Left ventricle myocardium inferior (tissue), 1 donor: ENCODE data around the gene VEGFB. TPM values are rescaled to one million over a fixed set of nuclear protein-coding genes. Genes with fewer than 3 reads are reported as not detected.

ENCODE experiments used
- DNase-seq: peaks from one replicate; pipeline ENCODE4 v3.0.0-alpha.2; 2020
- H3K27ac ChIP-seq: fragments of 200-600 bp; replicated peaks from 2 replicates; pipeline ENCODE4 v1.8.0; 2021
- H3K27me3 ChIP-seq: fragments of 200-600 bp; 2 replicates; pipeline ENCODE4 v1.8.0; 2021; ENCODE audit warnings: low read depth
- H3K36me3 ChIP-seq: fragments of 200-600 bp; 2 replicates; pipeline ENCODE4 v1.8.0; 2021
- H3K4me1 ChIP-seq: fragments of 200-600 bp; 2 replicates; pipeline ENCODE4 v1.8.0; 2021
- H3K4me3 ChIP-seq: fragments of 200-600 bp; 2 replicates; pipeline ENCODE4 v1.8.0; 2021; ENCODE audit warnings: mild to moderate bottlenecking, moderate library complexity
- H3K9me3 ChIP-seq: fragments of 200-600 bp; replicated peaks from 2 replicates; pipeline ENCODE4 v1.8.0; 2021
- intact Hi-C: fragments of 100-400 bp; cut with micrococcal nuclease; formaldehyde crosslinking; loops from one replicate; pipeline ENCODE4 v1.11.0; 2022
- total RNA-seq: library from RNA; stranded (reverse); fragmentation: NEBNext Ultra II Directional; extraction: Animal tissue kit (Norgen Biotek cat#: 25700); gene quantifications from one replicate; pipeline ENCODE4 v1.2.1, GENCODE V29; 2021
- TF ChIP-seq, protein P1 (sequence below): fragments of 200-600 bp; IDR thresholded peaks from 2 replicates; pipeline ENCODE4 v1.8.0; 2021; ENCODE audit warnings: antibody characterized with exemption, mild to moderate bottlenecking, borderline replicate concordance
- donor health status: DM: no; HTN: yes; CAD: no; lungs with severe emphysema.

Gene VEGFB
- total RNA-seq, 1 donor from 2014 or later, result 272 TPM

- DNase-seq, result no peak
- Histone ChIP-seq H3K27me3 (no peaks in the 10 kb centered on the region), H3K4me3 (no peak overlapping the region), H3K9me3 (no peaks in the 10 kb centered on the region), H3K4me1 (no peaks in the 10 kb centered on the region), H3K36me3 (no peaks in the 10 kb centered on the region), H3K27ac (no peak overlapping the region)
- TF ChIP-seq, protein P1, sequence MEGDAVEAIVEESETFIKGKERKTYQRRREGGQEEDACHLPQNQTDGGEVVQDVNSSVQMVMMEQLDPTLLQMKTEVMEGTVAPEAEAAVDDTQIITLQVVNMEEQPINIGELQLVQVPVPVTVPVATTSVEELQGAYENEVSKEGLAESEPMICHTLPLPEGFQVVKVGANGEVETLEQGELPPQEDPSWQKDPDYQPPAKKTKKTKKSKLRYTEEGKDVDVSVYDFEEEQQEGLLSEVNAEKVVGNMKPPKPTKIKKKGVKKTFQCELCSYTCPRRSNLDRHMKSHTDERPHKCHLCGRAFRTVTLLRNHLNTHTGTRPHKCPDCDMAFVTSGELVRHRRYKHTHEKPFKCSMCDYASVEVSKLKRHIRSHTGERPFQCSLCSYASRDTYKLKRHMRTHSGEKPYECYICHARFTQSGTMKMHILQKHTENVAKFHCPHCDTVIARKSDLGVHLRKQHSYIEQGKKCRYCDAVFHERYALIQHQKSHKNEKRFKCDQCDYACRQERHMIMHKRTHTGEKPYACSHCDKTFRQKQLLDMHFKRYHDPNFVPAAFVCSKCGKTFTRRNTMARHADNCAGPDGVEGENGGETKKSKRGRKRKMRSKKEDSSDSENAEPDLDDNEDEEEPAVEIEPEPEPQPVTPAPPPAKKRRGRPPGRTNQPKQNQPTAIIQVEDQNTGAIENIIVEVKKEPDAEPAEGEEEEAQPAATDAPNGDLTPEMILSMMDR, result no peak
- intact Hi-C loops, result no loop called here
These were observed 17.5 kb upstream of the VEGFB start for GRCh38 chr11:64216879-64217278.

GRCh38 chr11:64218628-64219353 is 15.6 kb upstream of the VEGFB start:
- no peak overlapping the region for H3K4me3 ChIP-seq
- TF ChIP-seq, protein P1, result no peak
- intact Hi-C loops, result no loop called here
- peaks cover 6% of the 10 kb centered on the region for H3K36me3 ChIP-seq
- peaks cover 7% of the 10 kb centered on the region for H3K4me1 ChIP-seq
- DNase-seq, result no peak
- no peaks in the 10 kb centered on the region for H3K27me3 ChIP-seq
- no peak overlapping the region for H3K27ac ChIP-seq
- no peaks in the 10 kb centered on the region for H3K9me3 ChIP-seq

- TF ChIP-seq, protein P1, result no peak
- no peaks in the 10 kb centered on the region for H3K9me3 ChIP-seq
- no peak overlapping the region for H3K27ac ChIP-seq
- intact Hi-C loops, result no loop called here
- H3K27me3 ChIP-seq, result no peaks in the 10 kb centered on the region
- DNase-seq, result no peak
- peaks cover 6% of the 10 kb centered on the region for H3K36me3 ChIP-seq
- H3K4me3 ChIP-seq, result no peak overlapping the region
- H3K4me1 ChIP-seq, result peaks cover 7% of the 10 kb centered on the region
These were observed 15.1 kb upstream of the VEGFB start for GRCh38 chr11:64219354-64219684.

- H3K27me3 ChIP-seq, result no peaks in the 10 kb centered on the region
- no peaks in the 10 kb centered on the region for H3K9me3 ChIP-seq
- peaks cover 10% of the 10 kb centered on the region for H3K4me1 ChIP-seq
- intact Hi-C loops, result no loop called here
- peaks cover 6% of the 10 kb centered on the region for H3K36me3 ChIP-seq
- TF ChIP-seq, protein P1, result no peak
- no peak for DNase-seq
- H3K4me3 ChIP-seq, result no peak overlapping the region
- H3K27ac ChIP-seq, result no peak overlapping the region
These were observed 14.6 kb upstream of the VEGFB start for GRCh38 chr11:64219755-64220154.

DNA sequence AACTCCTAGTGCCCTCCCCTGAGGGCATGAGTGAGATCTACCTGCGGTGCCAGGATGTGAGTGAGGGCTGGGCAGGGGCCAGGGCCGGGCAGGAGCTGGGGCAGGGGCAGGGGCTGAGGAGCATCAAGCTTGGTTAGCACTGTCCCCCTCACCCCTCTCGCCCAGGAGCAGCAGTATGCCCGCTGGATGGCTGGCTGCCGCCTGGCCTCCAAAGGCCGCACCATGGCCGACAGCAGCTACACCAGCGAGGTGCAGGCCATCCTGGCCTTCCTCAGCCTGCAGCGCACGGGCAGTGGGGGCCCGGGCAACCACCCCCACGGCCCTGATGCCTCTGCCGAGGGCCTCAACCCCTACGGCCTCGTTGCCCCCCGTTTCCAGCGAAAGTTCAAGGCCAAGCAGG is 14.1 kb upstream of the VEGFB start:
- H3K4me3 ChIP-seq, result no peak overlapping the region
- H3K4me1 ChIP-seq, result peaks cover 15% of the 10 kb centered on the region
- no peak overlapping the region for H3K27ac ChIP-seq
- DNase-seq, result no peak
- TF ChIP-seq, protein P1, result no peak
- no peaks in the 10 kb centered on the region for H3K27me3 ChIP-seq
- intact Hi-C loops, result no loop called here
- no peaks in the 10 kb centered on the region for H3K9me3 ChIP-seq
- H3K36me3 ChIP-seq, result peaks cover 6% of the 10 kb centered on the region
